ENCODE results near the gene SNX33. TPM values are rescaled to one million over a fixed set of nuclear protein-coding genes. Genes with fewer than 3 reads are reported as not detected.

The SNX33 gene
- total and polyA plus RNA-seq, 2 of the 13 experiments (the other 11 are each of a cell fraction or from before 2014, with no cell fraction given), result 11.0 to 11.6 TPM

- TF ChIP-seq AFF4 (CRISPR knock-in tag; IDR thresholded peaks at IDR 0.05) (0 out of 2 replicates have a peak, but pooled peaks have one; percentile 39), ATAD3A (CRISPR knock-in tag; IDR thresholded peaks at IDR 0.05) (0 out of 2 replicates have a peak, but pooled peaks have one; percentile 49), SKI (IDR thresholded peaks at IDR 0.05; ENCODE audit: partially characterized antibody) (no peak), ZNF790 (CRISPR knock-in tag; IDR thresholded peaks at IDR 0.05; ENCODE audit: borderline replicate concordance) (peak; percentile 62; the same call in 1 of the 2 replicates), MEIS1 (CRISPR knock-in tag; IDR thresholded peaks at IDR 0.05; ENCODE audit: borderline replicate concordance) (peak; percentile 34; the same call in 1 of the 2 replicates), MTERF4 (CRISPR knock-in tag; IDR thresholded peaks at IDR 0.05) (peak; percentile 74), POLR2AphosphoS5 (IDR thresholded peaks at IDR 0.05; ENCODE audit: low read depth, low read length) (peak; percentile 89), REL (CRISPR knock-in tag; conservative IDR thresholded peaks at IDR 0.05) (no peak), ZNF225 (CRISPR knock-in tag; IDR thresholded peaks at IDR 0.05) (no peak), GTF3A (CRISPR knock-in tag; conservative IDR thresholded peaks at IDR 0.05) (peak; percentile 60; the same call in 1 of the 2 replicates), ZBTB34 (CRISPR knock-in tag; IDR thresholded peaks at IDR 0.05) (no peak), ZNF780A (CRISPR knock-in tag; IDR thresholded peaks at IDR 0.05) (no peak), PITX1 (CRISPR knock-in tag; IDR thresholded peaks at IDR 0.05) (peak; percentile 46), HES4 (CRISPR knock-in tag; IDR thresholded peaks at IDR 0.05; ENCODE audit: borderline replicate concordance) (0 out of 2 replicates have a peak, but pooled peaks have one; percentile 13), MEF2D (CRISPR knock-in tag; IDR thresholded peaks at IDR 0.05) (peak; percentile 37; the same call in 1 of the 2 replicates), PAWR (CRISPR knock-in tag; IDR thresholded peaks at IDR 0.05; ENCODE audit: borderline replicate concordance) (no peak), RAD21 (CRISPR knock-in tag; IDR thresholded peaks at IDR 0.05) (peak; percentile 9; the same call in 1 of the 2 replicates), ZNF713 (CRISPR knock-in tag; IDR thresholded peaks at IDR 0.05) (no peak), NFKBIZ (CRISPR knock-in tag; IDR thresholded peaks at IDR 0.05) (peak; percentile 50; the same call in 1 of the 2 replicates), PTBP1 (IDR thresholded peaks at IDR 0.05; ENCODE audit: low read depth, low read length, poor library complexity, severe bottlenecking) (no peak), HOXA7 (CRISPR knock-in tag; IDR thresholded peaks at IDR 0.05) (no peak), ISL2 (CRISPR knock-in tag; IDR thresholded peaks at IDR 0.05) (peak; percentile 66), CEBPB (IDR thresholded peaks at IDR 0.05; ENCODE audit: borderline replicate concordance, low read depth, low read length) (no peak)
Measured at GRCh38 chr15:75625542-75626347, 22.0 kb upstream of the SNX33 start, which contains the start of gene SNUPN (continued).
